NCI-H187 (cell line): ENCODE data around the gene TRIM72.
"Not testable (repeated sequence)": the region's sequence is repeated elsewhere in the genome, so short reads cannot be mapped to it uniquely, and the experiment has no call there.

Experiments used
- DNase-seq, 2 experiments: peaks; one replicate each; lab custom pipeline; 2025; lab: John Stamatoyannopoulos, UW

Gene TRIM72

DNA sequence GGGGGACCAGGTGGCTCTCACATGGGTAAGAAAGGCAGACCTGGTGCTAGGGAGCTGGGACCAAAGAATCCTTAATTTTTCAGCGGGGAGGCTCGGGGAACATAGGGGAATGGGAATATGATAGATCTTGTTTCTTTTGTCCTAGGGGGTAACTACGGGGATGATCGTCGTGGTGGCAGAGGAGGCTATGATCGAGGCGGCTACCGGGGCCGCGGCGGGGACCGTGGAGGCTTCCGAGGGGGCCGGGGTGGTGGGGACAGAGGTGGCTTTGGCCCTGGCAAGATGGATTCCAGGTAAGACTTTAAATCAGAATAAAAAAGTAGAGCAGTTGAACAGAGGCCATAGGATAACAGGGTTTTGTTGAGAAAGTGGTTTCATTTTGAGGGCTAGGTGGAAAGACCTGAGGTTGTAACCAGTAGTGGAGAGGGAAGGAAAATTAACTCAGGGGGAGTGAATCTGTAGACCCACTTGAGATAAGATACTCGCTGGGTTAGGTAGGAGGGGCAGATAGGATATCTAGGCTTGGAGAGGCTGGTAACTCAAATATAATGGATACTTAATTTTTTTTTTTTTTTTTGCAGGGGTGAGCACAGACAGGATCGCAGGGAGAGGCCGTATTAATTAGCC is 23.0 kb upstream of the TRIM72 start:
- DNase-seq = no peak

DNA sequence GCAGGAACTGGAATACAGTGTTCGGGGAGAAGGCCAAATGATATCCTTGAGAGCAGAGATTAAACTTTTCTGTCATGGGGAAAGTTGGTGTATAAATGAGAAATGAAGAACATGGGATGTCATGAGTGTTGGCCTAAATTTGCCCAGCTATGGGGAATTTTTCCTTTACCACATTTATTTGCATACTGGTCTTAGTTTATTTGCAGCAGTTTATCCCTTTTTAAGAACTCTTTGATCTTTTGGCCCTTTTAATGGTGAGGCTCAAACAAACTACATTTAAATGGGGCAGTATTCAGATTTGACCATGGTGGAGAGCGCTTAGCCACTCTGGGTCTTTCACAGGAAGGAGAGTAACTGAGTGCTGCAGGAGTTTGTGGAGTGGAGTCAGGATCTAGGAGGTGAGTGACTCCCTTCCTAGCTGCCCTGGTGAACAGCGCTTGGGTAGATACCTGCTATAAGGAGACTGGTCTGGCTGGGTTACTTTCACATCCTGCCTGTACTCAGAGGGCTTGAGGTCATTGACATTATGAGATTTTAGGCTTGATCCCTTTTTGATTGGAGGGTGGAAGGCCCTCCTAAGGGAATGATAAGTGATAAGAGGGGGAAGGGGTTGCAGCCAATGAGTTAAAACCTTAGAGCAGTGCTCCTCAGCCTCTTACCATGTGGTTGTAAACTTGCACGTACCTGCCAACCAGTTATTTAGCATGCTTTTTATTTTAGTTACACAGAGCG is 22.1 kb upstream of the TRIM72 start:
- DNase-seq = no peak

DNA sequence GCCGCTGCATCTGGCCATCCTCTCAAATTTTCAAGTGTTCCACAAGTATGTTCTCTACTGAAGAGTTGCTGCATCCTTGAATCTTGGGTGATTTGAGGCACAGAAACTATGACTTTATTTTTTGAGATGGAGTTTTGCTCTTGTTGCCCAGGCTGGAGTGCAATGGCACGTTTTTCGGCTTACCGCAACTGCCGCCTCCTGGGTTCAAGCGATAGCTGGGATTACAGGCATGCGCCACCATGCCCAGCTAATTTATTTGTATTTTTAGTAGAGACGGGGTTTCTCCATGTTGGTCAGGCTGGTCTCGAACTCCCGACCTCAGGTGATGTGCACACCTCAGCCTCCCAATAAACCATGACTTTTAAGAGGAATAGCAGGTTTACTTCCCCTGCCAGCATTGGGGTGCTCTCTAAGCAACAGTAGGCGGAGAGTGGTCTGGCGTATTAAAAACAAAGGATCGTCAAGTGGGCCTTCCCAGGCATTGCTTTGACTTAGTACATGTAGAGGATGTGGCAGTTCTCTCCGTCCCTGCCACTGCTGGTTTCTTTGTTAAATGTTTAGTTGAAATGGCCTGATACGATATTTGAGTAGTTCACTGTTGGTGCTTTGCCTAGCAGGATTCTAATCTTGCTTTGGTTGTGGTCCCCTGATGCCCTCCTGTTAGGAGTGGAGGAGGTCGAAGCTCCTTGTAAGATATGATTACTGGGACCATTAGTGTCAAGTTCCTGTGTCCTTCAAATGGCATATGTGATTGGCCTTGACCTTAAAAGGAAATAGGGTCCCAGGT is 20.9 kb upstream of the TRIM72 start:
- DNase-seq = no peak

DNA sequence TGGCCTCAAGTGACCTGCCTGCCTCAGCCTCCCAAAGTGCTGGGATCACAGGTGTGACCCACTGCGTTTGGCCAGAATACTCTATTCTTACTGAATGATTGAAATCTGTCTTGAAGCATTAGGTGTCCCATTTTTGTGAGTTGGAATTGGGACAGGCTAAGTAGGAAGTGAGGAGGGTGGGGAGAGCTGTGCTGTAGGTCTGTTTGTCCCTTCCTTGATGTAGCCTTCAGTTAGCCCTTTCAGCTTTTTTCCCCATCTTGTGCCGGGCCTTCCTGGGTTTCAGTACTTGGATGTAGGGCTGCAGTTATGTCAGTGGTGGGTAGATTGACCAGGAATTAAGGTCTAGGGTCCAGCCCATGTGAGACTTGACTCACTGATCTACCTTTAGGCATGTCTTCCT is 20.0 kb upstream of the TRIM72 start:
- no peak for DNase-seq

DNA sequence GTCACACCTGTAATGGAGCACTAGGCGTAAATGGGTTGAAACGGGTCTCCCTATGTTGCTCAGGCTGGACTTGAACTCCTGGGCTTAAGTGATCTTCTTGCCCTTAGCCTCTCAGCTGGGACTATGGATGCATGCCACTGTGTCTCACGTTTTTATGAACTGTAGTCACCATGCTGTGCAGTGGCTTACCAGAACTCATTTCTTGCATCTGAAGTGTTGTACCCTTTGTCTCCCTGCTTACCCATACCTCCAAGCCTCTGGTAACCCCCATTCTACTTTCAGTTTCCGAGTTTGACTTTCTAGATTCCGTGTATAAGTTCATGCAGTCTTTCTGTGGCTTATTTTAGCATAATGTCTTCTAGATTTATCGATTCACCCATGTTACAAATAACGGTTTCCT is 19.0 kb upstream of the TRIM72 start:
- no peak for DNase-seq

DNA sequence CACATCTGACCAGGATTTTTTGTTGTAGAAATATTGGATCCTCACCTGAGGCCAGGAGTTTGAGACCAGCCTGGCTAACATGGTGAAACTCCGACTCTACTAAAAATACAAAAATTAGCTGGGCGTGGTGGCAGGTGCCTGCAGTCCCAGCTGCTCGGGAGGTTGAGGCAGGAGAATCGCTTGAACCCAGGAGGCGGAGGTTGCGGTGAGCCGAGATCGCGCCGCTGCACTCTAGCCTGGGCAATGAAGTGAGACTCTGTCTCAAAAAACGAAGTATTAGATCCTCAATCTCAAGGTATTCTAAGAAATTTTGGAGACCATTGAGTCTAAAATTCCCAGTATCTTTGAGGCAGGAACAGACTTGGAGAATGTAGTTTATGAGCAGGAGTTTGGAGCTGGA is 18.1 kb upstream of the TRIM72 start:
- DNase-seq = not testable (repeated sequence)

DNA sequence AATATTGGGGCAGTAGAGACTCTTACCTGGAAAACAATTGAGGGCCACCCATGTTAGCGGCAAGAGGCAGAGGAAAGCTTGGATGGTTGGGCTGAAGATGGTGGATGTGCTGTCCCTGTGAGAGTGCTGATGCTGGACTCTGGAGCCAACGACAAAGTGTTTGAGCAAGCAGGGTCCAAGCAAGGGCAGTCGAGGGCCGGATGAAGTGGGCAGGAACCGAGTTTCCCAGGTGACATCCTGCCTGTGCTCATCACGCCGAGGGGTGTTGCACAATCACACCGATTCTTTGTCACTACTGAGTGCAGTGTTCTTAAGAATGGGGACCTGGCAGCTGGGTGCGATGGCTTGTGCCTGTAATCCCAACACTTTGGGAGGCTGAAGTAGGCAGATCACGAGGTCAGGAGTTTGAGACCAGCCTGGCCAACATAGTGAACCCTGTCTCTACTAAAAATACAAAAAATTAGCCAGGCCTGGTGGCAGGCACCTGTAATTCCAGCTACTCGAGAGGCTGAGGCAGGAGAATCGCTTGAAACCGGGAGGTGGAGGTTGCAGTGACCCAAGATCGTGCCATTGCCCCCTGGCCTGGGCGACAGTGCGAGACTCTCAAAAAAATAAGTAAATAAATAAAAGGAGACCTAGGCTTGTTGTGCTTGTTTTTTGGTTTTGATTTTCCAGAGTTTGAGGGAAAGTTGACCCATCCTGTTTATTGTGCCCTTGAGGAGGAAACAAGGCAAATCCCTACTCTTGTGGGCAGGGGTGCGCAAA is 17.4 kb upstream of the TRIM72 start:
- no peak for DNase-seq

DNA sequence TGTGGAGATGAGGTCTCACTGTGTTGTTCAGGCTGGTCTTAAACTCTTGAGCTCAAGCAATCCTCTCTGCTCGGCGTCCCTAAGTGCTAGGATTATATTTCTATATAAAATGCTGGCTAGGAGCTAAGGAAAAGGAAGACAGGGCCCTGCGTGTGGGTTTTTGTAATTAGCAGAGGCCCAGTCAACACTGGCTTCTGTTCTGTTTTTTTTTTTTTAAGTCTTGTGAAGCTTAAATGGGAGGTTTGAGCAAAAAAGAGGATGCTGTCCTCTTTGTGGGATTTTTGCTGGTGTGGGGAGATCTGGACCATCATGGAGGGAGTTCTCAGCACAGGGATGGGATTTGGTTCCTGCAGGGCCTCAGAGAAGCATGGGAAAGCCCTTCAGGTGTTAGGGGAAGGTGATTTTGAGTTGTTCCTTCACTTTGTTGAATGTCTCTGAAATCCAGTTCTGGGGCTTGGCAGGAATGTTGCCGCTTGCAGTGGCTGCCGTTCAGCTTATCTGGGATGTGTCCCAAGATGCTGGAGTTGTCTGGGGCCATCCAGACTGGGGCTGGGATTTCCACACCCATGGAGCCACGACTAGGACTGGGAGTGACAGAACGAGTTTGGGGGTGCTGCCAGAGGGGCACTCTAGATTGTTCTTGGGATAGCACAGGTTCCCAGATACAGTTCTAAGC is 15.6 kb upstream of the TRIM72 start:
- no peak for DNase-seq

DNA sequence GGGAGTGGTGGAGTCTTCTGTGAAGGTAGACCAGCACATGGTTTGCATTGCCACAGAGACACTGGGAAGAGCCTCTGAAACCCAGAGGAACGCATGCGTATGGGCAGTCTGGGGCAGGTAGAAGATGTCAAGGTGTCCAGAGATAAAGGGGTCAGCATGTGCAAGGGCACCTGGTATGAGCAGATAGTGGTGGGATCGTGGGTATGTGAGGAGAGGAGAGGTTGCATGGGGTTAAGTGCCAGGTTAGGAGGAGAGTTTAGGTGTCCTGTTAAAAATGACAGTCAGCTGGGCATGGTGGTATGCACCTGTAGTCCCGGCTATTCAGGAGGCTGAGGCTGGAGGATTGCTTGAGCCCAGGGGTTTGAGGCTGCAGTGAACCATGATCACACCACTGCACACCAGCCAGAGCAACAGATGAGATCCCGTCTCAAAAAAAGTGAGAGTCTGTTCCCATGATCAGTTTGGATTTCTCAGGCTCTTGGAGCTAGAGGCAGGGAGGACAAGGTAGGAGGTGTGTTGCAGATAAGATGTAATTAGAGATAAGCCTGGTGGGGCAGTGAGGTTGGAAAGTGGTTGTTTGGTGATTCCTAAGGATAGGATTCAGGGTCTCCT is 14.4 kb upstream of the TRIM72 start:
- no peak for DNase-seq

DNA sequence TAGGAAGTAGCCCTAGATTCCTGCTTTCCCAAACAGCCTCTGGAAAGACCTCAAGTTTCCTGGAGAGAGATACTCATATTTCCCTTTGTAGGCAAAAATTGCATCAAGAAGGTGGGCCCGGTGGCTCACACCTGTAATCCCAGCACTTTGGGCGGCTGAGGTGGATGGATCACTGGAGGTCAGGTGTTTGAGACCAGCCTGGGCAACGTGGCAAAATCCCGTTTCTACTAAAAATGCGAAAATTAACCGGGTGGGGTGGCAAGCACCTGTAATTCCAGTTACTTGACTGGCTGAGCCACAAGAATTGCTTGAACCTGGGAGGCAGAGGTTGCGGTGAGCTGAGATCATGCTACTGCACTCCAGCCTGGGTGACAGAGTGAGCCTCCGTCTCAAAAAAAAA is 13.8 kb upstream of the TRIM72 start:
- DNase-seq = not testable (repeated sequence)

DNA sequence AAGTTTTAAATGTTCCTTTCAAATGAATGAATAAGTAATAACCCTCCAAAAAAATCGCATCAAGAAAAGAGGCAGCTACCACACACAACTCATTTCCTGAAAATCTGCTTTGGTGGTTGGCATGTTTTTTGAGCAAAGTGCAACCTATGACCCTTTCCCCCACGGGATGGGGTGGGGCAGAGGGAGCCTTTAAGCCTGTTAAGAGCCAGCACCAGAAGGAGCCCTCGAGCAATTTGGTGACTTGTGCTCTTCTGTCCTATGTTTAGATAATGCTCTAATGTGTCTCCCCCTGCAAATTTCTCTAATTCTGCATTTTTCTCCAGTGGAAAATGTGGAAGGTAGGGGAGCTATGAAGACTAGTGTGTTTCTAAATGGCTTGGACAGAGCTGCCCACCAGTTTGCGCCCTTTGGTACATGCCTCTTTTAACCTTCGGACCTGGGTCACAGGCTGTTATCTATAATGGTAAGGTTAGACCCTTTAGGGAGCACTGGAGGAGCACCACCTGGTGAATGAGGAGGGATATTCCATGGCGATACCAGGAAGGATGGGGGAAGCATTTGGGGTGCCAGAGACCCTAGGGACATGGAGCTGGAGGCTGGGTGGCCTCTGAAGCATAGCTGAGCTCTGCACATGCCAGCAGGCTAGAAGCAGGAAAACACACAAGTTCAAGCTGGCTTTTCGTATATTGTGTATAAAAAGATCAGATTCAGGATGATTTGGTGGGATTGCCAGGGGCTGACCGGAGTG is 12.9 kb upstream of the TRIM72 start:
- no peak for DNase-seq

DNA sequence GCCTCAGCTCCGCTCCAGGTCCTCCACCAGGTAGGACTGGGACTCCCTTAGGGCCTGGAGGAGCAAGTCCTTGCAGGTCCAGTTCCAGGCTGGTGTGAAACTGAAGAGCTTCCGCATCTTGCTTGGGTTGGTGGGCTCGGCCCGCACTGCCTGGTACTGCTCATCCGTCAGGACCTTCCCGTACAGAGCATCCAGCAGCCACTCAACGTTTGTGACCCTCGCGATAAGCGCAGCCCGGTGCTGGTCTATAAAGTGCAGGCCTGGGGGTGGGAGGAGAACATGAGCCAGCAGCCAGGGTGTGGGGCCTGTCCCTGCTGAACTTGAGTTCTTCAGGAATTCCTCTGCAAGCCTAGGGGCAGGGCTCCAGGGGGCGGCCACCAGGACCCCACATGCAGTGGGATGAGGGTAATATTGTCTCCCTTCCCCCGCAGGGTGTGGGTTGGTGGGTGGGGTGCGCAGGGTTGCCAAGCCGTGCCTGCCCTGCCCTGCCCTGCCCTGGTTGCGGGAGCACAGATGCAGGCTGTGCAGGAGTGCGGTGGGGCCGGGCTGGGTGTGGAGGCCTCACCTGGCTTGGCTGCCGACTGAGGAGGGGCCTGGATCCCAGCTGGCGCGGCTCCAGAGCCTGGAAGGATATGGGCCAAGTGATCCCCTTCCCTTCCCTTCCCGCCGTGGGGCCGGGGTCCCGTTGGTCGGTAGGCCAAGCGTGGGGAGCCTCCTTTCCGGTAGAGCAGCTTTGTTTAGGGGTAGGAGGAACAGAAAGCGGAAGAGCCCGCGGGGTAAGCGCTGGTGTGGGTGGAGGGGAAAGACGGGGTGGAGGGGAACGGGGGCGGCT is 12.1 kb upstream of the TRIM72 start:
- DNase-seq = no peak

DNA sequence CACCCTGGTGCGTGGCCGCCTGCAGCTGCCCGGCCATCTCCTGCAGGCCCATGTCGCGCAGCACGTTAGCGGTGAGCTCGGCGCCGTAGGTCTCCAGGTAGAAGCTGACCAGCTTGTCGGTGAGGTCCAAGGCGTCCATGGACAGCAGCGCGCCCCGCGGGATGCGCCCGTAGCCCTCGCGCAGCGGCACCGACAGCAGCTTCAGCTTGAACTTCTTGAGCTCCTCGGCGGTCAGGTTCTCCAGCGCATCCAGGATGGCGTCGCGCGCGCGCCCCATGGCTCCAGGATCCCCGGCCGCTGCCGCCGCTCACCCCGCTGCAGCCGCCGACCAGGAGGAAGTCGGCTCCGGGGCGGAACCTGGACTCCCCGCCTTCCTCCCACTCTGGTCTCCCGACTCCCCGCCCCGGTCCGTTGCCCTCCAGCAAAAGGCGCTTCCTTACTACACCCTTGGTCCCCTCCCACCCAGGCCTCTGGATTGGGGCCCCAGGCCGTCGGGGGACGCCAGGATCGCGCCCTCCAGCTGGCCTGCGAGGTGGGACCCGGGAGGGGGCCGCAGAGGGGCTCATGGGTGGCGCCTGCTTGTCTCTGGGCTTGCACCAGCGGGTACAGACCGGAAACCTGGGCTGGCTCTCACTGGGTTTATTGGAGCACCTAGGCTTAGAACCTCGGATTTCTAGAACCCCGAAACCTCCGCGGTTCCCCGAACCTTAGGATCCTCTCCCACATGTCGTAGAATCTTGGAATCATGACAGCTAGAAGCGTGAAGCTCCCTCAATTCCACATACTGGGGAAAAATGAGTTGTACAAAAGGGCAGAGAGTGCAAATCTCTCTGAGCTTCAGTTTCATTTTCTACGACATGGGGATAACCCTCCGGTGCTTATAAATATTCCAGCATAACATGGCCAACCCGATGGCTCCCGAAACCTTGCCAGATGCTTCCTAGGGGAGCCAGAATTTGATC is 11.2 kb upstream of the TRIM72 start, which contains the start of gene PYCARD:
PYCARD (minus strand) TSS at position 347 of the 962 bp plus-strand sequence; CDS start at position 277, 70 bp downstream.
- DNase-seq = no peak

DNA sequence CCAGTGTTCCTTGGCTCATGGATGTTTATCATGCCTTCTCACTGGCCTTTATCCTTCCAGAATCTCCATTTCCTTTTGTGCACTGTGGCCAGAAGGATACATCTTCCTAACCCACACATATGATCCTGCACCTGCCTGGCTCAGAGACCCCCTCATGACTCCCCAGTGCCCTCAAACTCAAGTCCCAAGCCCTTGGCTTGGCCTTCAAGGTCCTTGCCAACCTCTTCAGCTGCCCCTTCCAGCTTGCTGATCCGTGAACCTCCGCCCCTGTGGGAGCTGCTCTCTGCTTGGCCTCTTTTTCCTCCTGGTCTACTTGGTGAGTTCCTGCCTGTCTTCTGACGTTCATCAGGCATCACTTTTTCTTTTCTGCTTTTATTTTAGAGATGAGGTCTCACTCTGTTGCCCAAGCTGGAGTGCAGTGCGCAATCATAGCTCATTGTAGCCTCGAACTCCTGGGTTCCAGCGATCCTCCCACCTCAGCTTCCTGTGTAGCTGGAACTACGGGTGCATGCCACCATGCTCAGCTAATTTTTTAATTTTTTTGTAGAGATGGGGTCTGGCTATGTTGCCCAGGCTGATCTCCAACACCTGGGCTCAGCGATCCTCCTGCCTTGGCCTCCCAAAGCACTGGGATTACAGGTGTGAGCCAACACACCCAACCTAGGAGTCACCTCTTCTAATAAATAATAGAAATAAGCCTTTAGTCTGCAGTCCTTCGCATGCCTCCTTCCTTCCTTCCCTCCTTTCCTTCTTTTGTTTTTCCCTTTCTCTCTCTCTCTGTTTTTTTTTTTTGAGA is 8.8 kb upstream of the TRIM72 start:
- DNase-seq = no peak

DNA sequence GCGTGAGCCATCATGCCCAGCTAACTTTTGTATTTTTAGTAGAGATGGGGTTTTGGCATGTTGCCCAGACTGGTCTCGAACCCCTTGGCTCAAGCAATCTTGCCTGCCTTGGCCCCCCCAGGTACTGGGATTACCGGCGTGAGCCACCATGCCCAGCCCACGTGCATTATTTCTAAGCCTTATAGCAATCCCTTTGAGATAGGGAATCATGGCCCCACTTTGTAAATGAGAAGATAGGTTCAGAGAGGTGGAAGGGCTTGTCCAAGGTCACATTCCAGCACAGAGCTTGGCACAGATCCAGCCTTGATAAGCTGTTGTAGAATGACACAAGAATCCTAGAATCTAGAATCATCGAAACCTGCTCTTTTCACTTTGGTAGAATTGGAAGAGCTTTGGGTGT is 7.1 kb upstream of the TRIM72 start:
- no peak for DNase-seq

DNA sequence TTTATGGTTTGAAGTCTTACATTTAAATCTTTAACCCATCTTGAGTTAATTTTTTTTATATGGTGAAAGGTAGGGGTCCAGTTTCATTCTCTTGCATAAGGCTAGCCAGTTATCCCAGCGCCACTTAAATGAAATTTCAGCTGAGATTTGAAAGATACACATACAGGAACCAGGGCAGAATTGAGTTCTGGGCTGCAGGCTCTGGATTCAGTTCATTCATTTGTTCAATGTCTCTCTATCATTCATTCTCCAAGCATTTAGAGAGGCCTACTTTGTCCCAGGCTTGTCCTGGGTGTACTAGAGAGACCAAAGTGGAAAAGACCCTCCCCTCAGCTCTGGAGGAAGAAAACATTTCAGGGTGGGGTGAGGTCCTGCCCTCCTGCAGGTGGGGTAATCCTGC is 577 bp upstream of the TRIM72 start:
- no peak for DNase-seq

DNA sequence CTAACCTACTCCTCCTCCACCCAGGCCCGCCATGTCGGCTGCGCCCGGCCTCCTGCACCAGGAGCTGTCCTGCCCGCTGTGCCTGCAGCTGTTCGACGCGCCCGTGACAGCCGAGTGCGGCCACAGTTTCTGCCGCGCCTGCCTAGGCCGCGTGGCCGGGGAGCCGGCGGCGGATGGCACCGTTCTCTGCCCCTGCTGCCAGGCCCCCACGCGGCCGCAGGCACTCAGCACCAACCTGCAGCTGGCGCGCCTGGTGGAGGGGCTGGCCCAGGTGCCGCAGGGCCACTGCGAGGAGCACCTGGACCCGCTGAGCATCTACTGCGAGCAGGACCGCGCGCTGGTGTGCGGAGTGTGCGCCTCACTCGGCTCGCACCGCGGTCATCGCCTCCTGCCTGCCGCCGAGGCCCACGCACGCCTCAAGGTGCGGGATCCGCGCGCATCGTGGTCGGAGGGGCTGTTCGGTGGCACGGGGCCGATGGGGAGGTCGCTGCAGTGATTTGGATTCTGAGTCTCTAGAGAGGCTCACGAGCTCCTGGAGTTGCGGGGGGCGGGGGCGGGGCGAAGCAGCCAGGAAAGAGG is 878 bp downstream of the TRIM72 start:
- no peak for DNase-seq
